ENCODE results near the gene LRP1B.

GRCh38 chr2:141162314-141162713, 968.5 kb downstream of the LRP1B start:
- no peak for TF ChIP-seq CTCF (conservative IDR thresholded peaks at IDR 0.05; ENCODE audit: low read length)
- no peak for TF ChIP-seq EZH2phosphoT487 (IDR thresholded peaks at IDR 0.05; ENCODE audit: borderline replicate concordance)
